ENCODE measurements around the gene RNH1.

RNH1 gene

DNA sequence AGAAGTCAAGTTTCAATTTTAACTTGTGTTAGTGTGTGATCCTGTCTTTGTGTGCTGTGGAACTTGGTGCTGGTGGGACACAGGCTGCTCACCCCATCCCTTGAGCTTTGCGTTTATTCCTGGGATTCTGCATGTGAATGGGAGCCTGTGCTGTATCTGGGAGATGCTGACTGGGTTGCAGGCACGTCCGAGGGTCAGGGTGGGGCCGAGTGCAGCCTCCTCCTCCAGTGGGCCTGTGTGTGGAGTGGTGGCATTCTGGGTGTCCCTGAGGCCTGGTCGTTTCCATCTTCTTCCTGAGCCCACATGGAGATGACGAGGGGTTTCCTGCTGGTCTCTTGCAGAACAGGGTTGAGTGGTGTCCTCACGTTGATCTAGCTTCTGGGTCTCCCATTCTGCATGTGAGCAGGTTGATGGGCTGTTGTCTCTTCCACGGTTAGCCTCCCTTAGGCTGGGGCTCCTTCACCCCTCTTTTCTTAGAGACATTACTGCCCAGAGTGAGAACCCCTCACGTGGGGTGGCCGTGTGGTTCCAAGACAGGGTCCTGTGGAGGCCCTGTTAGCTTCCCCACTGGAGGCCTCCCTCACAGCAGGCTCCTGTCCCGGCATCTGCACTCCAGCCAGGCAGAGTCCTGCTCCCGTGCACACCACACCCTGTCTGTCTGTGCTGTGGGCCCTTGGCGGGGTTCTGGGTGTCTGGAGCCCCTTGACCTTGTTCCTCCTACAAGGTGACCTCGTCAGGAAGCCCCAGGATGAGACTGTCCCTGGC is 52.1 kb downstream of the RNH1 start:
- DNase-seq: no peak

DNA sequence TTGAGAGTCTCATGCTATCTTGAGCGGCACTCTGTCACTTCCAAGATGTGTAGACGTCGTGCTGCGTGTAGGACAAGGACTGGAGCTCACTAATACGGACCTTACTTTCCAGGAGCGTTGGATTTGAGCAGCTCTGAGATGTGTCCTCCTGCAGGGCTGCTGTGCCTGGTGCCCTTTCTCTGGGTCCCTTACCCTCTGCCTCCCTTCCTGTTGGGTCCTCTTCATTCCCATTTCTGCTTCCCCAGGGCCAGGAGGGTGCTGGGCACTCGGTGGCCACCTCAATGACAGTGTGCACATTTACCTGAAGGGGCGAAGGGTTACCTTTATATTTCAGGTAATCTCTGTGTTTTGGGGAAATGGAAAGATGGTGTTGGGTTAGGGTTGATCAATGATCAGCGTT is 53.0 kb downstream of the RNH1 start:
- DNase-seq: no peak

DNA sequence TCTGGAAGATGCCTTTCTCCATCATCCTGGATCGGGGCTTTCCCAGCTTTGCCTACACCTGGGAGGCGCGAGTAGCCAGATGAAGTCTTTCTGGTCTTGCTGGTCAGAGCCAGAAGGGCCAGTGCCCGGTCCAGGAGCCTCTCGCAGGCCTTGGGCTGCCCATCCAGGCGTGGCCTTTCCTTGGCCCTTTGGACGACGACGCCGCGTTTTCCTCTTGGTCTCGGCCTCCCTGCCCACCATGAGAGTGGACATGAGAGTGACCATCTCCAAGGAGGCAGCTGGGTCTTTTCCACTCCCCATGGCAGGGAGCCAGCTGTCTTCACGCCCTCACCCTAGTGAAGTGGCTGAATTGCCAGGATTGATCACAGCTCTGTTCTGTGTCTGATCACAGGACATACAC is 53.5 kb downstream of the RNH1 start:
- no peak for DNase-seq

DNA sequence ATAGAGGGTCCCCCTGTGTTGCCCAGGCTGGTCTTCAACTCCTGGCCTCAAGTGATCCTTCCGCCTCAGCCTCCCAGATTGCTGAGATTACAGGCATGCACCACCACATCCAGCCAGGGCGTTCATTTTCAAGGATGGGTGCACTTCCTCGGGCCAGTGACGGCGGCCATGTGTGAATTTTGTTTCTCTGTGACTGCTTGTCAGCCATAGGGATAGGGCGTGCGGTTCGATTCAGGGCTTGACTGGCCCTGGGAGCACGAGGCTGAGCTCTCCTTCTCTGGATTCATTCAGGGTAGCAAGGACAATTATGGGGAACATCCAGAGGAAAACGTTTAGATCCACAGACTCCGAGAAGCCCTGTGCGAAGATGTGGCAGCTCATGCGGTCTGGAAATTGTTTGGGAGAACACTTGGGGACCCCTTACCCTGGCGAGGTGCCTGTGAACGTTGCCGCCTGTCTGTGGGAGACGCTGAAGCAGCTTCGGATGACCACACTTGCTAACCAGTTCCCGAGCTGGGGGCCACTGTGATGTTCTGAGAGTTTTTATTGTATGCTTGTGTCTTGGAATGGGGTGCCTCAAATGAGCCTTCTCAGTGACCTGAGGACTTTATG is 54.0 kb downstream of the RNH1 start:
- DNase-seq: no peak

DNA sequence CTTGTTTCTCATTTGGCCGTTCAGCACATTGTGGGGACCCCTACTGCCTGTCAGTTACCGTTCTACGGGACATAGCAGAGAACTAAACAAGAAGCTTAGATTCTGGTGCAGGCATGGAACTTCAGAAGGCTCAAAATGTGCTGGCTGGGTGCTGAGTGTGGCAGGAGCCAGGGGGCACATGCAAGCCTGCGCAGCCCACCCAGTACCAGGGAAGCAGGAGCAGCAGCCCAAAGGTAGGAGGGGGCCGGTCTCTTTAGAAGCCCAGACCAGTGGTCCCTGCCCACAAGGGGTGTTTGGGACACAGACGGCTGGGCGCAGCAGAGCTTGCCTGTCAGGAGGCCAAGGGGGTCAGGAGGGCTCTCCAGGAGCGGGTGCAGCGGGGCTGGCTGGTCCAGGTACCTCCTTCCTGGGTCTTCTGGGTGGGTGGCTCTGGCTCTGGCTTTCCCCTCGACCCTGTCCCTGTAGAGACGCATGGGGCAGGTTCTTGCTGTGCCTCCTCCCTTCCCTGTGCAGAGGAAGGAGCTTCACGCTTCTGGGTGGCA is 54.8 kb downstream of the RNH1 start:
- no peak for DNase-seq

DNA sequence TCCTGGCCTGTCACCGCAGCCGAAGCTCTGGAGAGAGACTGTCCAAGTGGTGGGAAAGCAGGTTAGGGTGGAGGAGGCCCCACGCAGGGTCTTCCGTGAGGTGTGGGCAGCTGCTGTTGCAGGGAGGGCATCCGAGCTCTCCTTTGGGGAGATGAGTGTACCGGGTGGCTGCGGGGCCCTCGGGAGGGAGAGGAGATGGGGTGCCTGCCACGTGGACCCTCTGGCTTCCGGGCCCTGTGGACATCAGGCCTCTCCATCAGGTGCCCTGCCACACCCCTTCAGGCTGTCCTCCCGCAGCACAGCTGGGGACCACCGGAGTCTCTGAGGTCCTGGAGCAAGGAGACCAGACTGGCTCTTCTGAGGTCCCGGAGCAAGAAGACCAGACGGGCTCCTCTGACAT is 55.3 kb downstream of the RNH1 start:
- DNase-seq: no peak

DNA sequence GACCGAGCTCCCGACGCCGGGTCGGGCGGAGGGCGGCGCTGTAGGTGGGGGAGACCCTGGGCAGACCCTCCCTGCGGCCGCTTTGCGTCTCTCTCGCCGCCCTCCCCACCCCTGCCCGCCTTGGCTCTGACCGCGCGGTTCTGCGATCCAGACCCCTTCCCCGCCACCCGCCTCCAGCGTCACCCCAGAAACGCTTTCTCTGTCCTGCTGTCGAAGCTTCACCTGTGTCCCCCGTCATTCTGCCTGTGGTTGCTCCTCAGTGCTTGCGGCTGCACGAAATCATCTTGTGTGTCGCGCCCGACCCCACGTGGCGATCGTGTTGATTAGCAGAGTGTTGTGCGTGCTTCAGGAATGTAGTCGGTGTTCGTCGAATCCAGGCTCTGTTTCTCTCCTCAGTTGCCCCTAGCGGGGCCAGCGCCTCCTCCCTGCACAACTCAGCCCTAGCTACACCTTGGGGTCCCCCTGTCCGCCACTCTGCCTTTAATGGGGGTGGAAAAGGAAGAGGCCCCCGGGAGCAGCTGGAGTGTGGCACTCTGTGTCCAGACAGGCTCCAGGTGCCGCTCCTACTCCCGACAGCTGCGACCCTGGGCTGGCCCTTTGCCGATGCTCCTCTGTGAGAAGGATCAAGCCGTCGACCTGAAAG is 56.1 kb downstream of the RNH1 start:
- DNase-seq: peak; percentile 85

DNA sequence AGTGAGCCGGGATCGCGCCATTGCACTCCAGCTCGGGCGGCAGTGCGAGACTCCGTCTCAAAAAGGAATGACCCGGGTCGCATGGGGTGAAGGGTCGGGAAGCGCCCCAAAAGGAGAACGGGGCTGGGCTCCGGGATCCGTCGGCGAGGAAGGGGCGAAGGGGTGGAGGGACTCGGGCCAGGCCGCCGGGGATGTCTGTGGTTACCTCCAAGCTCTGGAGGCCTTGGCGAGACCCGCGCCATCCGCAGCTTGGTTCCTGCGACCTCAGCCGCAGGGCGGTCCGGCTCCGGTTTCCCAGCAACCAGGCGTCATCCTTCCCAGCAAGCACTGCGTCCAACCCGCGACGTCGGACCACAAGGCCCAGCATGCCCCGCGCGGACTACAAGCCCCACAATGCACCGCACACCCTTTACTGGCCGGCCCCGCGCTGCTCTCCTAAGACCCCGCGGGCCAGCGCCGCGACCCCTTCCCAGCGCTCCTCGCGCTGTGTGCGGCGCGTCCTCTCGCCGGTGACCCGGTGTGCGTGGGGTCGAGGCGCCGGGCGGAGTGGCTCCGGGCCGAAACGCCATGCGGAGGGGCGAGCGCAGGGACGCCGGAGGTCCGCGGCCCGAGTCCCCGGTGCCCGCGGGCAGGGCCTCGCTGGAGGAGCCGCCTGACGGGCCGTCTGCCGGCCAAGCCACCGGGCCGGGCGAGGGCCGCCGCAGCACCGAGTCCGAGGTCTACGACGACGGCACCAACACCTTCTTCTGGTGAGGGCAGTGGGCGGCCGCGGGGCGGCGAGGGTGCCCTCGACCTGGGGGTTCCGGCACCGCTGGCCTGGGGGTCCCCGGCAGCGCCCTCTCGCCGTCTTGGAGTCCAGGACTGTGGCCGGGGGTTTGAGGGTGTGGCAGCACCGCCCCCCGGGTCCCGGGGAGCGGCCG is 56.9 kb downstream of the RNH1 start, which contains the start of gene PTDSS2:
Gene PTDSS2, plus strand, starts transcription at position 391 of the 920 bp plus-strand sequence. Its CDS starts 177 bp downstream, at position 568.
- DNase-seq: peak; percentile 96

DNA sequence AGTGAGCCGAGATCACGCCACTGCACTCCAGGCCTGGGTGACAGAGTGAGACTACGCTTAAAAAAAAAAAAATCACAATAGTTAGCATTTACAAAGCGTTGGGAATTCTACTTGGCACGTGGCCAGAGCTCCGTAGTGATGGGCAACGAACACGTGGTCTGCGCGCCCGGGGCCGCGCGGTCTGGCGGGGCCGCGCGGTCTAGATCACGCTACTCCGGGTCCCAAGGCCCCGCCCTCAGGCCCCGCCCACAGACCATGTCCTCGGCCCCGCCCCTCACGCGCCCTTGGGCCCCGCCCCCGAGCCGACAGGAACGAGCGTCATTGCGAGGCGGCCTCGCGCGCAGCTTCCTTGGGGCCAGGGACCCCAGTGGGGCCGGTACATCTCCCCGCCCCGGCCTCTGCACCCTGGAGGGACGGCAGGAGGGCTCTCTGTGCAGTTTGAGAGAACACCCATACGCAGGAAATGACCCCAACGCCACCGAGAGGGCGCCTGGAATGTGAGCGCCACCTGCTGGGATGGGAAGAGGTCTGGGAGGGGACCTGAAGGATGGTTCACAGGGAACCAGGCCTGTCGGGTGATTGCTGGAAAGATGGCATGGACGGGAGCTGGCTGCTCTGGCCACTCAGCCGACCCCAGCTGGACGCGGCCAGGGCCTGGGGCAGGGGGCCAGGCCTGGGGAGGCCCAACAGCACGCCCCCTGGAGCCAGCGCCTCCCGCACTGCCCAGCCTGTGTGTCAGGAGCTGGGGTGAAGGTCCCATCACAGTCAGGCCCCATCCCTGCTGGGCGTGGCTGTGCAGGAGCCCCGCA is 58.9 kb downstream of the RNH1 start:
- DNase-seq: peak; percentile 99

DNA sequence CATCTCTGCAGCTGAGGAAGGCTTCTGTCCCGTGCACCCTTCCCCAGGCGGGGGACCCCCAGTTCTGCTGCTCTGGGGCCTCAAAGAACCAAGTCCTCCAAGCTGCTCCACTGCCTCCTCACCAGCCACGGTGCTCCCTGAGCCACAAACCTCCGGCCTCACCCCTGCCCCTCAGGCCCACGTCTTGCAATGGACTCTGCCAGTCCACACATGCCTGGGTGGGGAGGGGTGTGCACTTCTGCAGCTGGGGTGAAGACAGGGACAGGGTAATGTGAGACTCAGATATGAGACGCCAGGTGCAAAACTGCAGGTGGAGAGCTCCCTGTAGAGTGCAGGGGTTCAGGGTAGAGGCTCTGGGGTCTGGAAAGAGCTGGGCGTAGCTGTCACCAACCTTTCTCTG is 60.2 kb downstream of the RNH1 start:
- no peak for DNase-seq

DNA sequence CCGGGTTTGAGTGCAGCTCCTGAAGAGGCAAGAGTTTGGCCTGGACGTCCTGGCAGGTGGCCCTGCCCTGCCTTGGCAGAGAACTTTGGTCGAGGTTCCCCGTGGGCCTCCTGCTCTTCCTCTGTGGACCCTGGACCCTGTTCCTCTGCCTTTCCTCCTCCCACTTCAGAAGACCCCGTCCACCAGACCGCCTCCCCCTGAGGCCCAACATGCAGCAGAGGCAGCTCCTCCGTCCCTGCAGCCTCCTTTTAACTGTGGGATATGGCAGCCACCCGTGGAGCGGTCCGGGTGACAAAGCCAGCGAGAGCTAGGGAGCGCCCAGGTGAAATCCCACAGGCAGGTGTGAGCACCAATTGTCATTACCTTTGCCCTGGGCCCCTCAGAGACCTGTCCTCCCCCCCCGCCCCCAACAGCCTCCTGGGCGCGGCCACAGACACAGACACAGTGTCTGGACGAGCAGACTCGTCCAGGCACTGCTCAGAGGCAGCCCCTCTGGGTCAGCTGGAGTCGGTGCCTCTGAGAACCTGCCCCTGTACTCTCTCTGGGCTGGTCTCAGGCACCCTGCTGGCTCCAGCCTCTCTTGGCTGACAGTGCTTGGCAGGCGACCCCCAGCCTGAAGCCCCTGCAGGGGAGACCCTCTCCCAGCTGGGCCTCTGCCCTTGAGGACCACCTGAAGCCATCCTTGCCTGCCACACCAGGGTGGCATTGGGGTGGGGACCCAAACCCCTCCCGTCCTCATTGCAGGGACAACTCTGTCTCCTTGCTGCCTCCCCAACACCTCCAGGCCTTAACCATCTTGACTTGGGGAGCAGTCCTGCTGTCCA is 61.1 kb downstream of the RNH1 start:
- no peak for DNase-seq
